DND-41 (cell line): Measurements from ENCODE around the gene RNF217.

ENCODE experiments used
- EZH2 ChIP-seq: IDR thresholded peaks from 3 replicates; pipeline ENCODE4 v1.6.1; 2012; ENCODE audit warnings: borderline replicate concordance, low read depth, mild to moderate bottlenecking, moderate library complexity, low read length, inconsistent platforms; ENCODE audit not compliant: severe bottlenecking
- TF ChIP-seq, protein P1 (sequence below): IDR thresholded peaks from 2 replicates; pipeline ENCODE4 v1.5.1; 2012; ENCODE audit warnings: borderline replicate concordance, low read length, moderate library complexity, mild to moderate bottlenecking; ENCODE audit not compliant: poor library complexity, severe bottlenecking; ENCODE audit errors: extremely low read depth

DNA sequence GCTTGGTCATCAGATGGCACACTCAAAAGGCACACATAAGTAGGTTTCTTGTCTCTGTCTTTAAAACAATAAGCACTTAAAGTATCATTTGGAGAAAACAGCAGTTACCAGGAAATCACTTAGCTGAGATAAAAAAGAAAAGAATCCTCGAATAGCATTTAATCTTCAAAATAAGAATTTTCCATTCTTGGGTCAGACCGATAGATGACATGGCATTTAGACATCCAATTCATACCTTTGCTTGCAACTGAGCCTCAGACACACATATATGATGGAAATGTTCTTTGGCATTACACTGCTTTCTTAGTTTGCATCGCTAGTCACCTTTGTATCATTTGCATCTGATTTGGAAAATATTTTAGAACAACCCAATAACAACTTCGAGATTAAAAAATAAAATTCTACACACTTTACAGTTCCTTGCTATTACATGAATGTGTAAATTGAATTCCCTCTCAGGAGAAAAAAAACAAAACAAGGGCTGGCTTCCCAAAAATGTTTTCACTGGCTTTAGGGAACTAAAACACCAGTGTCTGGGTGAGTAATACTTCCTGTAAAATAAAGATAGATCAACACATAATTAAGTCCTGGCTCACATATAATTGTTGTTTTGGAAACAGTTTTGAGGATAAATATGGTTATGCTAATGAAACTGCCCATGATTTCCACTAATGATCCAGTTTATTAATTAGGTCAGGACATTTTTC is 1.3 kb upstream of the RNF217 start:
- TF ChIP-seq, protein P1, sequence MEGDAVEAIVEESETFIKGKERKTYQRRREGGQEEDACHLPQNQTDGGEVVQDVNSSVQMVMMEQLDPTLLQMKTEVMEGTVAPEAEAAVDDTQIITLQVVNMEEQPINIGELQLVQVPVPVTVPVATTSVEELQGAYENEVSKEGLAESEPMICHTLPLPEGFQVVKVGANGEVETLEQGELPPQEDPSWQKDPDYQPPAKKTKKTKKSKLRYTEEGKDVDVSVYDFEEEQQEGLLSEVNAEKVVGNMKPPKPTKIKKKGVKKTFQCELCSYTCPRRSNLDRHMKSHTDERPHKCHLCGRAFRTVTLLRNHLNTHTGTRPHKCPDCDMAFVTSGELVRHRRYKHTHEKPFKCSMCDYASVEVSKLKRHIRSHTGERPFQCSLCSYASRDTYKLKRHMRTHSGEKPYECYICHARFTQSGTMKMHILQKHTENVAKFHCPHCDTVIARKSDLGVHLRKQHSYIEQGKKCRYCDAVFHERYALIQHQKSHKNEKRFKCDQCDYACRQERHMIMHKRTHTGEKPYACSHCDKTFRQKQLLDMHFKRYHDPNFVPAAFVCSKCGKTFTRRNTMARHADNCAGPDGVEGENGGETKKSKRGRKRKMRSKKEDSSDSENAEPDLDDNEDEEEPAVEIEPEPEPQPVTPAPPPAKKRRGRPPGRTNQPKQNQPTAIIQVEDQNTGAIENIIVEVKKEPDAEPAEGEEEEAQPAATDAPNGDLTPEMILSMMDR = no peak
- no peak for TF ChIP-seq EZH2
